RCC 7860 (cell line): ENCODE data around the gene KIAA0825.
"Not testable (repeated sequence)": the region's sequence is repeated elsewhere in the genome, so short reads cannot be mapped to it uniquely, and the experiment has no call there.

Source experiments
- DNase-seq: peaks from one replicate; pipeline ENCODE4 v3.0.0-alpha.2; 2015; ENCODE audit warnings: low spot score
- FAIRE-seq: peaks from 2 replicates; lab custom pipeline; 2012; peaks lifted over from hg19 to GRCh38; lab: Jason Lieb, UNC

KIAA0825 gene

DNA sequence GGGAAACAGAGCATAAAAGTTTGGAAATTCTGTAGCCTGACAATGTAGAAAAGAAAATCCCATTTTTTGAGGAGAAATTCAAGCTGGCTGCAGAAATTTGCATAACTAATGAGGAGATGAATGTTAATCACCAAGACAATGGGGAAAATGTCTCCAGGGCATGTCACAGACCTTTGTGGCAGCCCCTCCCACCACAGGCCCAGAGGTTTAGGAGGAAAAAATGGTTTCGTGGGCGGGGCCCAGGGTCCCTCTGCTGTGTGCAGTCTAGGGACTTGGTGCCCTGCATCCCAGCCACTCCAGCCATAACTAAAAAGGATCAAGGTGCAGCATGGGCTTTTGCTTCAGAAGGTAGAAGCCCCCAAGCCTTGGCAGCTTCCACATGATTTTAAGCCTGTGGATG is 502.1 kb downstream of the KIAA0825 start:
- not testable (repeated sequence) for FAIRE-seq

DNA sequence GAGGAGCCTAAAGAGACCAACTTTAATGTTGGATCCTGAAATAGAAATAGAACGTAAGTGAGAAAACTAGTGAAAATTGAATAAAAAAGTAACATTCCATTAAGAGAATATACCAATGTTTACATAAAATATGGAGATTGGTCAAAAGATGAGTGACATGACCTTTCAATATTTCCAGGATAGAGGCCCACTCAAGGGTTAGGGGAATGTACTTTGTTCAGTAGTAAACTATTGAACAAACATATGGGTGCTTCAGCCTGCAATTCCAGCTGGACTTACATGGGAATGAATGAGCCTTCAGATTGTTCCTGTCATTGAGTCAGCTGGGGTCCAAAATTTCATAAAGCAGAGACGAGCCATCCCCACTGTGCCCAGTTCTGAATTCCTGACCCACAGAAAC is 505.3 kb downstream of the KIAA0825 start:
- FAIRE-seq: no peak

More for the DNA sequence above, 502.1 kb downstream of the KIAA0825 start:
- DNase-seq: not testable (repeated sequence)

DNA sequence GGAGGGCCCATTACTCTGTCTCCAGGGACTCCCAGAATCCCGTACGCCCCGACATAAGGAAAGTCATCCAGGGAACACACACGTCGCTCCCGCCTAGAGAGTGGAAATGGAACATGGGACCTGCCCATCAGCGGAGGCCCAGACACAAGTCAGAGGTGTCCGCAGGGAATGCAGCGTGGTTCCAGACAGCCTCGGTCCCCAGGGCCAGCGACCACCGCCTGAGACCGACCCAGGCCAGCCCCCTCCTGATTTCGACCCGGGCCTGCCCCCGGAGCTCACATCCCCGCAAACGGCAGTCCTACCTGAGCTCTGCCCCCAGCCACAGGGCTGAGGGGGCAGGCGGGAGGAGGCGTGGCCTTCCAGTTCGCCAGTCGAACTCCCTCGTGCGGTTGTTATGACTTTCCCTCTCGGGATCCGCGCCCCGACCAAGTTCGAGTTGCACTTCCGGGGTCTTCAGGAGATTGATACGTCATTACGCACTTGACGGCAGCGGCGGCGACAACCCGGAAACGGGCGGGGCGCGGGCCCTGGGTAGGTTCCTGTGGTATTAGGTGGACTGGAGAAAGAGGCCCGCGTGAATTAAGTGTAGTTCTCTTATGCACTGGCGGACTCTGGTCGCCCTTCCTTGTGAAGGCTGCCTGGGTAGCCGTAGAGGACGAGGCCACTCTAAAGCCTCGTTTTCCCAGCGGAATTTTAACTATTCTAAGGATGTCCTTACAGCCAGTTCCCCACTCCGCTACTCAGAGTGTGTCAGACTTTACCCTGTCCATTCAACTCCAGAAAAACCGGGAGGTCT is 507.0 kb downstream of the KIAA0825 start:
- peak; percentile 49 for FAIRE-seq

More for the DNA sequence above, 505.3 kb downstream of the KIAA0825 start:
- DNase-seq: no peak

DNA sequence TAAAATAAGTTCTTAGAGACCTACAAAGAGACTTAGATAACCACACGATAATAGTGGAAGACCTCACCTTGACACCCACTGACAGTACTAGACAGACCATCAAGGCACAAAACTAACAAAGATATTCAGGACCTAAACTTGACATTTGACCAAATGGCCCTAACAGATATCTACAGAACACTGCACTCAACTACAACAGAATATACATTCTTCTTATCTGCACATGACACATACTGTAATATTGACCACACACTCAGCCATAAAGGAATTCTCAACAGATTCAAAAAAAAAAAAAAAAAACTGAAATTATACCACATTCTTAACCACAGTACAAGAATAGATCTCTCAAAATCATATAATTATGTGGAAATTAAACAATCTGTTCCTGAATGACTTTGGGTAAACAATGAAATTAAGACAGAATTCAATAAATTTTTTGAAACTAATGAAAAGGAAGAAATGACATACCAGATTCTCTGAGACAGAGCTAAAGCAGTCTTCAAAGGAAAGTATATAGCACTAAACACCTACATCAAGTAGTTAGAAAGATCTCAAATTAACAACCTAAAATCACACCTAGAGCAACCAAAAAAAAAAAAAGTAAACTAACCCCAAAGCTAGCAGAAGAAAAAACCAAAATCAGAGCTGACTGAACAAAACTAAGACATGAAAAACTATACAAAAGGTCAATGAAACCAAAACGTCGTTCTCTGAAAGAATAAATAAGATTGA is 514.7 kb downstream of the KIAA0825 start:
- FAIRE-seq (no peak), DNase-seq (no peak)

More for the DNA sequence above, 507.0 kb downstream of the KIAA0825 start:
- DNase-seq: peak; percentile 77
